GM21786 (cell line): Measurements from ENCODE around the gene SOX6.

Experiments used
- ATAC-seq: cut with Tn5 transposase; IDR thresholded peaks from one replicate; pipeline ENCODE4 v1.9.1; 2021; ENCODE audit not compliant: unreplicated experiment

SOX6 gene

DNA sequence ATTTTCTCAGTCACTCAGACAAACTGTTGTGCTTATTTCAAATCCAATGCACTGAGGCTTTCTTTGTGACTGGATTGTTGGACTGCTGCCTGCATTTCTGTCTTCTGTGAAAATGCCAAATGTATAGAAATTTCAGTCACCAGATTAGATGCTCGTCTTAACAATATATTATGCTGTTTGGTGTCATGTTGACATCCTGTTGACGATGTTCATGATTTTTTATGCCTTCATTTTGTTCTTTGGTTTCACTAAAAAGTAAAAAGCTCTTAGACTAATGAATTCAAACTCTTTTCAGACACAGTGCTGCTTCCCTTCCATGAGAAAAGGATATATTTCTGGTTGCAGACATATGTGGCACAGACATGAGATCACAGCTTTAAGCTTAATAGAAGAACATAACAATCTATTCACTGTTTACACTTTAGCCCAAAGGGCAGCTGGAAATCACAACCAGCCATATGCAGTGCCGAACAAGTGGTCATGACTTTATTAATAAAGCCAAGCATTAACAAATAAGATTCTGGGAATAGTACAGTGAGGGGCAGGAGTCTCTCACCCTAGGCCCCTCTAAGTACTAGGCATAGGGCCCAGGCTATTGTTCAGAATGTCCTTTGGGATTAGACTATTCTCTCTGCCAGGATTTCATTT, 9.4 kb upstream of the SOX6 start:
- no peak for ATAC-seq

DNA sequence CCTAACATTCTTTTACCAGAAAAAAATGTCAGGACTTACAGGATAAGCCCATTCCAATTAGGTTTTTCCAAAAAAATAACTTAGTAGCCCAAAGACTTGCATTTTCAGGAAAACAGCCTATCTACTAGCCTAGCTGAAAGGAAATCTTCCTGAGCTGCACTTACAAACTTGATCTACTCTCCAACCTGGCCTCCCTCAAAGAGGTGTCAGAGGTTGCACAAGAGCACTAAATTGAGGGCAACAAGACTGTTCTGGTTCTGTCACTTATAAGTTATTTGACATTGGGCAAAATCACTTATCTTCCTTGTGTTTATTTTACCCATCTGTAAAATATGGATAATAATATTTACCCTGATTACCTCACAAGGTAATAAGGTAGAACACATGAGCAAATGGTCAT, 7.9 kb upstream of the SOX6 start:
- ATAC-seq: no peak

DNA sequence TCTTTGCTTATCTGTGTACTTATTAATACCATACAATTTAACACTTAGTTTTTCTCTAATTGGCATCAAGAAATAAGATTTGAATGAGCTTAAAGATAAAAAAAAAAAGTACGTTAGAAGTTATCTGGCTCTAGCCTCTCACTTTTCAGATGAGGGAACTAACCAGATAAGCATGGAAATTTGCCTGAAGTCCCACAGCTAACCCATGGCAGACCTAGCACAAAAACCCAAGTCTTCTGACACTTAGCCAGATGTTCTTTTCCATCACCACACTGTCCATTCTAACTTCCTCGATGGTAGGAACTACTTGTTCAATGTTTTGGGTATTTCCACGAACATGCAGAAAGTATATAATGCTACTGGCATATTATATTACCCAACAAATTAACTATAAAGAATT, 7.4 kb upstream of the SOX6 start:
- no peak for ATAC-seq

DNA sequence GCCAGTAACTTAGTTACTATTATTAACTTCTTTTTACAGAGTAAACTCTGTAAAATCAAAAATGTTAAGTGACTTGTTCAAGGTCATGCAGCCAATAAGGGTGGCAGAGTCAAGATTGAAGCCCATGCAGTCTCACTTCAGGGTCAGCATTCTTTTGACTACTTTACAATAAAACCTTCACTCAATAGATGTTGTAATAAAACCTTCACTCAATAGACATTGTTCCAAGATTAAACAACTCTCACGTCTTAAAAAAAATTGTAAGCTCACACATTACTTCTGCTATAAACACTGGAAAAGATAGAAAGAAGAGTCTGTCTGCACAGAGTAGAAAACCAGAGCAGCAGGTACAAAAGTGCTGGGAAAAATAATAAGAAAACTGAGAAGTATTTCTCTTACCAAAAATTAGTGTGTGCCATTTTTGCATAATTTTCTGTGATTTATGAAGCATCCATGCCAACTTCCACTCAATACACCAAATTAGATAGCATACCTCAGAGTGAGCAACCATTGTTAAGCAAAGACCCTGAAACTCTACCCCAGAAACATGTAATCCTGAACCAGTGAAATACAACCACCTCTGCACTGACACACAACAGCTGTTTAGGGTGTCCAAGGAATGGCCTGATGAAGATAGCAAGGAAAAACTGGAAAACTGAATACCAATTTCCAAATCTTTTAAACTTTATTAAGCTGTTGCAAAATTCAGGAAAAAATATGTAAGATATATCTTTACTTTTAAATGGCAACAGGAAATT, 4.9 kb upstream of the SOX6 start:
- no peak for ATAC-seq

DNA sequence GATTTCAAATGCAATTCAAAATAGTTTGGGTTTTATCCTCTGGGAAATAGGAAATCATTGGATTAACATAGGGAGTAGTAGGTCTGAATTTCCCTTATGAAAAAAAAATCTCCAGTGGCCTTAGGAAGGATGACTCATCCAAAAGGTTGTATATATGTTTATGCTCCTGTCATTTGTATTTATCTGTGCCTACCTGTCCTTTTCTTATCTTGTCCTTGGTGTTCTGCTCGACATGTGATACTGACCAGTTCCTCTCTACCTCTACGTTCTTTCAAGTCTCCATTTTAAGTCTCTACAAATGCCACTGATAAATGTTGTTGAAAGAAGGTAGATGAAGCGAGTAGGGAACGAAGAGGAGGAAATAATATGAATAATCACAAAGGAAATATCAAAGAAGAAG, 3.0 kb upstream of the SOX6 start:
- no peak for ATAC-seq

DNA sequence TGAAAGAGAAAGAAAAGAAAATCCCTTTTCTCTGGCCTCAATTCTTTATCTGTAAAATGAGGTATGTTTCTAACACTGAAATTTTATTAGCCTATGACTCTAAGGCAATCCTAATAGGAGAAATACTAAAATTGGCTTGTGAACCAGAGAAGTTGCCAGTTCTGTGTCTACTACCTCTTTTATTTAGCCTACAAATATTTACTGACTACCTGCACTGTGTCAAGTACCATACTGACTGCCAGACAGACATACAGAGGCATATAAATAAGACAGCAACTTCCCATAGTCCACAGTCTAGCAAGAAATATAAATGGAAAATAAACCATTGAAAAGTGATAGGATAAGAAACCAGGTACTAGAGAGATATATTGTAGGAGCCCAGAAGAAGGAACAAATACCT, 2.4 kb upstream of the SOX6 start:
- no peak for ATAC-seq

DNA sequence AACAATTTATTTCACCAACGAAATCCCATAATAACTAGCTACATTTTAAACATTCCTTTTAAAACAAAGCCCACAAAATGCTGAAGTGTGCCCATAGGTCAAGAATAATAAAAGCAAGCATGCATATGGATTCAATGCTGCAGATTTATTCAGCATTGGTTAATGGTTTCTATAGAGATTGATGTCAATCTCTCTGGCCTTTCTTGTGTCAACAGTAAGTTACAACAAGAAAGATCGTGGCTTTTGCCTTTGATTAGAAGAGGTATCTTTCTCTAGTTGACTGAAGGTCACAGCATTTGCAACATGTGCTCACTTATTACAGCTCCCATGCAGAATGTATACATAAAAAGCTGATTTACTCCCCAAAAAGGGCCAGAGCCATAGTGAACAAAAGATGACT, 1.4 kb upstream of the SOX6 start:
- ATAC-seq: no peak

DNA sequence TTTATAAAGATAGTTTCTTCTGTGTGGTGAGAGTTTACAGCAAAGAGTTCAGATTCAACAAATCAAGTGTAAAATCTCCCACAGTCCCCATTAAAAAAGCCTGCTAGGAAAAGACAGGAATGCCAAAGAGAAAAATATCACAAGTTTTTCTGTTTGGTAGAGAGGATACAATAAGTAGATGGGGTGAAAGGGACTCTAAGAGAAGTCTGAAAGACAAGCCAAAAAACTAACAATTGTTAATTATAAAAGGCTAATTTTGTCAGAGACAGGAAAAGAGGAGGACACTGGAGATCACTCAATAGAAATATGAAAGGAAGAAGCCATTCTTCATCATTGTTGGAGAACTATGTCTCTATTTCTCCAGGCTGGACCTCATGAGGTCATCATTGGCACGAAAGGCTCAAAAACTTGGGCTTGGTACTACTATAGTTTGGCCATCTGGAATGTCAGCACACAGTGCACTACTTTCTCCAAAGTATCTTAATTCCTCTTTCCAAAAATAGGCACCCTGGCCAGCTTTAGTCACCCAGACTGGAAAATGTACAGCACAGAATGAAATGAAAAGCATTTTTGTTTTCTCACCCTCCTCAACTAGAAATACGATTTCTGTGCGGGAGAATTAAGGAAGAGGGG, 531 bp upstream of the SOX6 start:
- ATAC-seq: no peak

DNA sequence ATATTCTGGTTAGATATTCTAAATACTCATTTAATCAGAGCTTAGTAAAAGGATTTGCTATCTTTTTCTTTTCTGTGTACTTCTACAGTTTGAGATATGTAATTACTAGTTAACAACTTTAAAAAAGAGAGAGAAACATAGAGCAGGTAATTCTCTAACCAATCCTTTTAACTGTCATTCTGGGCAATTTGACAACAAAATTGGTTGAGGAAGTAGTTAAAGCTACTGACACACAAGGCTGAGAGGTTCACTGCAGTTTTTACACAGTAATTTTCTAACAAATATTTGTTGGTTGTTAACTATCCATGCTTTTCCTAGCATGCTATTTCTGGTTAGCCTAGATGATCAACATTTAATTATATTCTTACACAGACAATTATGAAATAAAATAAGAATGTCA, 3.6 kb downstream of the SOX6 start:
- ATAC-seq: no peak

DNA sequence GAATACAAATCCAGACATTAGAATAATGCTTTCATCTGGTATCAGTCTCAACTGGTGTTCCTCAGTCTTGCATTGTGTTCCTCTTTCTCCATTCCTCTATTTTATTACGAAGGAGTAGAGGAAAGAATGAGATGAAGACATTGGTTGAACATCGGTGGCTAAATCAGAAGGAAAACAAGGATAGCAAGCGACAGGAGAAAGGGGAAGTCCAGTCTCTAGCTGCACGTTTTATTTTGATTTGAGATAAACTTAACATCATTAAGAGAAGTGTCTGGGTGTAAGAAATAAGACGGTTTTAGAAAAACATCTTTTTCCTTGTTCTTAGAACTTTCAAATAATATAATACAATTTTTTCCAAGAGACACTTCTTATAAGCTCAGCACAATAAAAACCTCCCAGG, 6.2 kb downstream of the SOX6 start:
- no peak for ATAC-seq

DNA sequence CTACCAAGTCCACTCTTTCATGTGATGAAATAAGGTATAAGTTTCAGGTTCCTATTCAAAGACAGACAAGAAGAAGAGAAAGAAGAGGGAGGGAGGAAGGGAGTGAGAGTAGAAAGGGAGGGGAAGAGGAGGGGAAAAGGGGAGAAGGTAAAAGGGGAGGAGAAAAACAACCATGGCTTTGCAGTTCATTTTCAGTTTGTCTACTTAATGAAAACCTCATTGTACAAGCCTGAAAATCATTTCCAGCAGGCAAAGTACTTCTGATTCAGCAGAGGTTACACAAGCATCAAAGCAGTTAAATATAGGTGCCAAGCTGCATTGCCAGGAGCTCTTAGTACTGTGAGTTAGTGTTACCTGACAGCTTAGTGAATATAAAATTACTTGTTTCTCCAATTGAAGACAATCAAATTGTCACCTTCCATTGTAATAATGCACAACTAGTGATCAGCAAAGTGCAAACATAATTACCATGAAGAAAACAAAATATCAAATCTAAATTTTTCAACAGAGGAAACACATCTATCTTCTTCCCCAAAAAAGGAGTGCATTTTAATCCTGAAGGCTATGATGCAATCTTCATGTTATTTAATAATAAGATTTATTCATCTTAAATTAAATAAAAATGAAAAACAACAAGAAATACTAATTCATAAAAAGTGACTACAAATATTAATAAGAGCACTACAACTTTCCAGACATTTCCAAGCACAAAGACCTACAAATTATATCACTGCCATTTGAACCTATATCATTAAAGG, 8.2 kb downstream of the SOX6 start:
- no peak for ATAC-seq

DNA sequence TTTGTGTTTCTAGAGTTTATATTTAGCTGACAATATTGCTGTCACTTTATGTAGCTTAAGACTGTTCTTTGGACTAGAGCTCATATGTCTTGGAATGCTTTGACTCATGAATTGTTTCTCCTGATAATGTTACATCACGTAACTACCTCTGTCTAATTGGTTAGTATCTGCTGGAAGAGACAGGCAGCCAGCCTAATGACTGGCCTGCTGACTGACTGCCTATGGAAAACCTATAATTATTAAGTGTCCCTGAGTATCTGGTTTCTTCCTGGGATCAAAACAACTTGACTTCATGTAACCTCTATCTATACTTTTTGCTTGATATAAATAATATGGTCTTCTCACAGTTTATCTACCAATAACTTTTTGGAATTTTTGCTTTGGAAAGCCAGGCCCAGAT, 9.4 kb downstream of the SOX6 start:
- no peak for ATAC-seq

DNA sequence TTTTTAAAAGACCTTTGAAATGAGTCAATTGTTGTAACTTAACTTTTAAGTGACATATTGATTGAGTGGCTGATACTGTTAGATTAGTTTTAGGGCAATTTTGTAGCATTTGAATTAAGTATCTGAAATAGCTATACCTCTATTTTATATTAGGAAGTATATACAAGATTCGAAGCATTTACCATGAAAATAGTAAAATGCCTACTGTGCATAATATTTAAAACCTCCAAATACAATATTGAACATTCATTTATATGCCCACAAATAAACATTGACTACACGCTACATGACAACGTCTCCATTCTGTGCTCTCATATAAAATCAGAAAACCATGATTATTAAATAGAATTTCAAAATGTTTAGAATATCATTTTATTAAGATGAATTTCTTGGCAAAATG, 14.5 kb downstream of the SOX6 start:
- ATAC-seq: no peak

DNA sequence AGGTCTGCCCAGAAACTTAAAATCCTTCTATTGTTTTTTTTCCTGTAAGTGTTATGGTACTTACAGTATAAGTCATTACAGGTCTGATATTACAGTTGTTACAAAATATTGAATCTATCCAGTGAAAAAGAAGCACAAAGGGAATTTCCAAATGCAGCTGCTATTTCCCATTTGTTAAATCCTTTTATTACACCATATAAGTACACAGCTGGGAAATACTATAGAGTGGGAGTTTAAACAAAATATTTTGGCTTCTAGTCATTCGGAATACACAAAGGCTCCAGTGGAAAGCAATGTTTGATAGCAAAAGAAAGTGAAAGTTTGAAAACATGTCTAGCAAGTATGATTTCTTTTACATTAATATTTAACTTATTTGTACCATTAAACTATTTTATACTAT, 18.0 kb downstream of the SOX6 start:
- ATAC-seq: no peak

DNA sequence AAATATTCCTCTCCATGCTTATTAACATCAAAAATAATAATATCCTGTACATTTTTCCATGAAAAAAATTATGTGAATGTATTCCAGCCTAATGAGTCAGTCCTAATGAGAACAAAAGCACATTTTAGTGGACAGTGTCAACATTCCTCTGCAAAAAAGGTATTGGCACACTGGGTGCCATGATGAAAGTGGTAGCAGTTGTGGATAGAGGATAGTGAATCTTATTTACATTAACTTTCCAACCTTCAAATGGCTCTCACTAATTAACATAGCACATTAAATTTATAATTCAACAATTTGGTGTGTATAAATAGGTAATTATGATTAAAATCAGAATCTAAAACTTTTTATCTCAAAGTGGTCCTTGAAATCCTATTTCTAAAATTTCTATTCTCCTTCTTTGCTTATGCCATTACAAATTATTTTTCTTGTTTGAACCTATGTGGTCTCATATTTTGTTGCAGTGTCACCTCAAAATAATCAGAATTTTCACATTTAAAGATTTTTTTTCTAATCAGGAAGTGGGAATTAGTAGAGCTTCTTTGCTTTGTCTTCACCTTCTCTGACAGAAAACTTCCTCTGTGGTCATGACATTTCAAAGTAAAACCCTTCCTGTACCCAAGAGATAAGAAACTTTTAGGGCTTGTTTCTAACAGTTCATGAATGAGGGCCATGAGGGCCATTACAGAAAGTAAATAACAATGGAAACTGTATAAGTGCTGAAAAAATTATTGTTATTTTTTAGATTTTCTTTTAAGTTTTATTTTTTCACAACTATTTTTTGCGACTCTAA, 18.7 kb downstream of the SOX6 start:
- ATAC-seq: no peak

DNA sequence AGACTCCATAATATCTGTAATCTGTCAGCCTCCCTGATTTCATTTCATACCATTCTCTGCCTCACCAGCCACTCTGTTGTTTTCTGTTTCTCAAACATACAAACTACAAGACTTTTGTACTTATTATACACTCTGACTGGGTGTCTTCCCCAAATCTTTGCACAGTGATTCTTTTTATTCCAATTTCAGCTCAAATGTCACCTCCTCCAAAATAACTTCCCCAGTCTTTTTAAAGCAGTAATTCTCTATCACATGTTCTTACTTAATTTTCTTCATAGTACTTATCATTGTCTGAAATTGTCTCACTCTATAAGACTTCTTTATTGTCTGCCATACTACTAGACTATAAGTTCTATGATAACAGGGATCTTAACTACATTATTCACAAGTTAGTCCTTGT, 19.6 kb downstream of the SOX6 start:
- ATAC-seq: no peak

DNA sequence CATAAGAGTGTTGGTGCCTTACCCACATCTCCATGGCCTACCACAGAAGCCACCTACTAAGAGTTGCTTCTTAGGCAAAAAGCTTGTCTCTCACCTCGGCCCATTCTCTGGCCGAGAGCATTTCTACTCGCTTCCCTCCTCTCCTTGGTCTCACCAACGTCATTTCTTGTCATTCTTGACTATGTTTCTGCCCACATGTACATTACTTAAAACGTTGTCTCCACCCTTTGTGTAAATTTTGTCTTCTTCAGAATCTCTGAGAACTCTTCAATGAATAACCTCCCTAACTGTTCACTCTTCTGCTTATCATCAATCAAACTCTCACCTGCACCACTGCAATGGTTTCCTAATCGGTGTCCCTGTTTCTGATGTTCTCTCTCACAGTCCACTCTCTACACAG, 20.1 kb downstream of the SOX6 start:
- ATAC-seq: no peak

DNA sequence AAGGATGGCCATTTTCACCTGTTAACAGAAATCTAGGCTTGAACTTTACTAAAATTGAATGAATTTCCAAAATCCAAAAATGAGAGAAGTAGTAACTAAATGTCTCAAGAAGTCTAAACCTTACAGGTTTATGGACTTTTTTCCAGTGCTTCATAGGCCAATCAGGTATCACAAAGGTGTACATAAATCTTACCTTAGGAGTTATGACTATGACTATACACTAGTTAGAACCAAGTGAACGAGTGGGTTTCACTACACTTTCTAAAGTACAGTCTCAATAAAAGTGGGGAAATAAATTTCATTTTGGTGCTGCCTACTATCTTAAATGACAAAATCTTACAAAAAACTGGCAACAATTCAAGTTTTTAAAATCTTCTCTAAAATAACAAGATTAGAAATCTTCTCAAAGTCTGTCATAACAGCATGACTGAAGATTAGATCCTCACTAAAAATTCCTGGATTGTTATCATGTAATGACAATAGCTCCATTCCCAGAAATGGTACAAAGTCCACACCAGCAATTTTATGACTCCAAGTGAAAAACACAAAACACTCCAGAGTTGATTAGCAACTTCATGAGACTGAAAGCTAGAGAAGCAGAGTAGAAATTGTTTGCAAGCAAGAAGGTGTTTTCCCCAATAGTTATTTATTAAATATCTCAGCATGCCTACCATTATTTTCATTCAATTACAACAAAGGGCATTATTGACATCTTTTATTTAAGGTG, 20.9 kb downstream of the SOX6 start:
- ATAC-seq: no peak

DNA sequence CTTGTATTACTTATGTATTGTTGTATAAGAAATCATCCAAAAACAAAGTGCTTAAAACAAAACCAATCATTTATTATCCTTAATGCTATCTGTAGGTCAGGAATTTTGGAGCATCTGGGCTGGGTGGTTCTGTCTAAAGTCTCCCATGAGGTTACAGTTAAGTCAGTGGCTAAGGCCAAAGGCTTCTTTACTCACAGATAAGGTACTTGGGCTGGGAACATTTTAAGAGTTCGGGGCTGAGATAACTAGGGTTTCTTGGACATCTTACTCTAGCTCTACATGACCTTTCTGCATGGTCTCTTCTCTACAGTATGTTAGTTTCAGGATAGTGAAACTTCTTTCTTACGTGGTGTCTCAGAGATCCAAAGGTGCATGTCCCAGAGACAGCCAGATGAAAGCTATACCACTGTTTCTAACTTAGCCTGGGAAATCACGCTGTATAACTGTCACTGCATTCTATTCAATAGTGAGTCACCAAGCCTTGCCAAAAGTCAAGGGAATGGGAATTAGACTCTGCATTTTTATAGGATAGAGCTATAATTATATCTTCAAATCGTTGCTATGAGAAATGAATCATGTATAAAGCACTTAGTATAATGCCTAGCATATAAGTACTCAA, 29.6 kb downstream of the SOX6 start:
- ATAC-seq: no peak

DNA sequence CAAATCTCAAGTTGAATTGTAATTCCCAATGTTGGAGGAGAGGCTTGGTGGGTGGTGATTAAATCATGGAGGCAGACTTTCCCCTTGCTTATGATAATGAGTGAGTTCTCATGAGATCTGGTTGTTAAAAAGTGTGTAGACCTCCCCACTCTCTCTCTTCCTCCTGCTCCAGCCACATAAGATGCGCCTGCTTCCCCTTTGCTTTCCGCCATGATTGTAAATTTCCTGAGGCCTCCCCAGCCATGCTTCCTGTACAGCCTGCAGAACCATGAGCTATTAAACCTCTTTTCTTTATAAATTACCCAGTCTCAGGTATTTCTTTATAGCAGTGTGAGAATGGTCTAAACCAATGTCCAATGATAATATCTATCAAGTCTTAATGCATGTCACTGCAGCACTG, 34.2 kb downstream of the SOX6 start:
- no peak for ATAC-seq
